ENCODE results near the gene ENHO. TPM values are rescaled to one million over a fixed set of nuclear protein-coding genes. Genes with fewer than 3 reads are reported as not detected.
A peak's percentile ranks its signal among the peaks of the same experiment; 100 is the strongest.

ENHO gene
- total RNA-seq, 2 experiments from 2014 or later: not detected

DNA sequence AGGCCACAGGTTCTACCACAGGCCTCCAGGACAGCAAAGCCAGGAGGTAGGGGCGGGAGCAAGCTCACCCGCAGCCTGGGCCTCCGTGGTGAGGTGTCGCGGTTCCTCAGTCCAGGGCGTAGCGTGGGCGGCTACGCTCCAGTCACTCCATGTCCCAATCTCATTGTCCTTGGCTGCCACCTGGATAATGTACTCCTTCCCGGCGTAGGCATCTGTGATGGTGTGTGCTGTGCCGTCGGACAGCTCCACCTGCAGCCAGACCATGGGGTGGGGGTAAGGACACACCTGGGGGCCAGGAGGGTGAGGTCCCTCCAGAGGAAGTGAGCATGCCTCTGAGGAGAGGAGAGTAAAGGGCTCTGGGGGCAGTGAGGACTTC, 29.8 kb upstream of the ENHO start:
- CTCF ChIA-PET: no interaction called here
- H3K27ac Mint-ChIP-seq: no peak overlapping the region
- peaks cover 5% of the 10 kb centered on the region for H3K27me3 Mint-ChIP-seq
- no peak overlapping the region for H3K4me3 Mint-ChIP-seq
- ATAC-seq (no peak), DNase-seq (no peak)
- no peaks in the 10 kb centered on the region for H3K4me1 Mint-ChIP-seq
- no peaks in the 10 kb centered on the region for H3K9me3 Mint-ChIP-seq (ENCODE audit: low read depth)
- no peaks in the 10 kb centered on the region for H3K36me3 Mint-ChIP-seq

DNA sequence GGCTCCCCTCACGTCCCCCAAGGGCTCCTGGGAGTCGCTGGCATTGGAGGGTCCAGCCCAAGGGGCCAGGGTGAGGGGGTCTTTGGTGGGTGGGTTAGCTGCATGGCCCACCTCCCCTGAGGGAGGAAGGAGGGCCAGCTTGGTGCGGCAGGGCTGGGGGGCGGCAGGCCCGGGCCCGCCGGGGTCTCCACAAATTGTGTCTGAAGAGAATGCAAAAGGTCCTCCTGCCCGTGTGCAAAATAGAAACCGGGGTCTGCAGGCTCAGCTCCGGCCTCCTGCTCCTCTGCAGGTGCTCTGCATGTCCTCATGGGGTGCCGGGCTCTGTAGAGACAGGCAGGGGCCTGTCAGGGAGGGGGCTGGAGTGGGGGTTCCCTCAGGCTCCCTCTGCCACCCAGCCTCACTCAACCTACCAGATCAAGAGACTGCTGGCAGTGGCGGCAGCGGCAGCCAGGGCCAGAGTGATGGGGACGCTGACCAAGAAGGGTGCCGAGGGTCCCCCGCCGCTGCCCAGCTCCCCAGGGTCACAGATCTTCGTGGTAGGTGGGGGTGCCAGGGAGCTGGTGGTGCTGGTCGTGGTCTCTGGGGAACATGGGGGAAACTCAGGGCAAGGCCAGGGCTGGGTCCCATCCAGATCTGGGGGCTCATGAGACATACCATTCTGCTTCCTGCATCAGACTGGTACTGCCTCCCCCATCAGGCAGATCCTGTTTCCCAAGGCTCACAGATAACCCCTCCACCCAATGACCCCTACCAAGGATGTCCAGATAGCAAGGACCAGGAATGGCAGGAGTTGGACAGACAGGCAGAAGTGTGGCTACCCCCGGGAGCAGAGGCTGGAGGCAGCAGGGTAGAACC, 29.2 kb upstream of the ENHO start:
- no peaks in the 10 kb centered on the region for H3K9me3 Mint-ChIP-seq (ENCODE audit: low read depth)
- H3K36me3 Mint-ChIP-seq: no peaks in the 10 kb centered on the region
- CTCF ChIA-PET: no interaction called here
- ATAC-seq (no peak), DNase-seq (no peak)
- no peak overlapping the region for H3K27ac Mint-ChIP-seq
- H3K4me3 Mint-ChIP-seq: no peak overlapping the region
- peaks cover 5% of the 10 kb centered on the region for H3K27me3 Mint-ChIP-seq
- no peaks in the 10 kb centered on the region for H3K4me1 Mint-ChIP-seq

DNA sequence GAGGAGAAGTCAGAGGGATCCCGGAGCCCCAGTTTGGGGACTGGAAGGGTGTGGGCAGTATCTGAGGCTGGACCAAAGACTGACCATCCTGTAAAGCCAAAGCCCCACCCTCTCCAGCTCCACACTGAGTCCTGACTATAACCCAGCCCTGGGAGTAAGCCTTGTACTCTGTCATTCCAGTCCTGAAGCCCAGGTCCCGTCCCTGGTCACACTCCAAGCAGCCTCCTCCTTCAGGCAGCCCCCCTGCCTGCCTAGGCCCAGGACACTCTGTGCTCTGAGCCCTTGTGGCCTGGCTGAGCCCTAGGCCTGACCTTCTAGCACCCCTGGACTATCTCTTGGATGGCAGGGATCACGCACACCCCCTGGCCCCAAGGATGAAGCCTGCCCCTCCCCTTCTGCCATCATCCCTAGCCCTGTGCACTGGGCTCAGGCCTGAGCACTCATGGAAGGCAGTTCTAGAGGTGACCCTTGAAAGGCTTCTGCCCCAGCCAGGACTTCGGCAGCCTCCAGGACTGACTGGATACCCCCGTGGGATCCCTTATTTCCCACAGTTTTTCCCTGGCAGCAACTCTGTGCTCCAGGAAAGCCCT, 28.0 kb upstream of the ENHO start:
- H3K4me1 Mint-ChIP-seq: no peaks in the 10 kb centered on the region
- peaks cover 5% of the 10 kb centered on the region for H3K27me3 Mint-ChIP-seq
- ATAC-seq: no peak

DNA sequence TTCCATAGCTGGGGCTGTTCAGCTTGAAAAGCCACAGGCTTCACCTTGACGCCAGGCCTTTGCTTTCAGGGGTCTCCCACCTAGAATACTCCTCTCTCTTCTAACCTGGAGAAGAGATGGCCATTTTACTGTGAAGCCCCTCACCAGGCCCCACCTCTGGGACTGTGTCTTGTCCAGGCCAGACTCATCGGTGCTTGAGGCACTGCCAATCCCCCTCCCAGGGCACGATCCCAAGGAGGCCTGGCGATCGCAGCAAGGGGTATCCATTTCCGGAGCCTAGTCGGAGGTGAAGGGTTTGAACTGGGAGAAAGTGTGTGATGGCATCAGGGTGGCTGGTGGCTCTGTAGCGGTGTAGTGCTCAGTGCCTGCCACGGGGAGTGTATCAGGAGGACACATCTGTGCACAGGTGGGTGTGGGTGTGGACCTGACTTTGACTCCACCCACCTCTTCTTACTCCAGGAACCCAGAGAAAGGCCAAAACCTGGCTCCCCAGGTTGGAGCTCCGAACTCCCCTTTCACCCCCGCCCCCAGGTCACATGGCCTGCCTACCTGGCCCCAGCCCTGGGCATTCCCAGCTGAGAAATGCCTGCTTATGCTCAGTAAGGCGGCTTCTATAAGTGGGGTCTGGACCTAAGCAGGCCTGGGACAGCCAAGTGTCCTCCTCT, 27.4 kb upstream of the ENHO start:
- H3K27ac Mint-ChIP-seq: no peak overlapping the region
- no peaks in the 10 kb centered on the region for H3K4me1 Mint-ChIP-seq
- H3K9me3 Mint-ChIP-seq (ENCODE audit: low read depth): no peaks in the 10 kb centered on the region
- DNase-seq: no peak
- ATAC-seq: no peak
- no peak overlapping the region for H3K4me3 Mint-ChIP-seq
- H3K27me3 Mint-ChIP-seq: peaks cover 11% of the 10 kb centered on the region
- CTCF ChIA-PET: interaction anchor here (0.6 to 1.2 kb wide), 2 partner anchors 41 to 1279 kb away, joined by 3 to 7 read pairs; partner anchors contain the start of genes FAM221B and TMEM8B
- H3K36me3 Mint-ChIP-seq: no peaks in the 10 kb centered on the region

More for the DNA sequence above, 28.0 kb upstream of the ENHO start:
- no peak for DNase-seq
- no peaks in the 10 kb centered on the region for H3K9me3 Mint-ChIP-seq (ENCODE audit: low read depth)
- no peak overlapping the region for H3K27ac Mint-ChIP-seq
- CTCF ChIA-PET: interaction anchor here (0.6 to 1.2 kb wide), 2 partner anchors 41 to 1278 kb away, joined by 3 to 7 read pairs; partner anchors contain the start of genes FAM221B and TMEM8B
- H3K36me3 Mint-ChIP-seq: no peaks in the 10 kb centered on the region
- no peak overlapping the region for H3K4me3 Mint-ChIP-seq

DNA sequence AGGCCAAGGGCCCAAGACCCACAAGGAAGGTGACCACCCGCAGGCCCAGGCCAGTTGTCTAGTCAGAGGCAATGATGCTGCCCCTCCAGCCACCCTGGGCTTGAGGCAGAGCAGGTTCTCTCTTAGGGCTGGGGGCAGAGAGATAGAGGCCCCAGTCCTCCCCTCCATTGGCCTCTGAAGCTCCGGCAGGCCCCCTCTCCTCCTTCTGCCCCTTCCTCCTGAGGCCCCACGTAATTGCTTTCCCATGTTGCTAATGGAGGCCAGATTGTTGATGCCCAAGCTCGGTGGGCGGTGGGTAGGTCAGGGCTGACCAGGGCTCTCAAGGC, 26.6 kb upstream of the ENHO start:
- CTCF ChIA-PET: interaction anchor here (1.2 kb wide), 1 partner anchor 42 kb away, joined by 7 read pairs; no protein-coding TSS in a partner anchor
- ATAC-seq (no peak), DNase-seq (no peak)
- H3K36me3 Mint-ChIP-seq: no peaks in the 10 kb centered on the region
- no peaks in the 10 kb centered on the region for H3K4me1 Mint-ChIP-seq
- H3K27ac Mint-ChIP-seq: no peak overlapping the region
- H3K9me3 Mint-ChIP-seq (ENCODE audit: low read depth): no peaks in the 10 kb centered on the region
- H3K4me3 Mint-ChIP-seq: no peak overlapping the region
- peaks cover 16% of the 10 kb centered on the region for H3K27me3 Mint-ChIP-seq

DNA sequence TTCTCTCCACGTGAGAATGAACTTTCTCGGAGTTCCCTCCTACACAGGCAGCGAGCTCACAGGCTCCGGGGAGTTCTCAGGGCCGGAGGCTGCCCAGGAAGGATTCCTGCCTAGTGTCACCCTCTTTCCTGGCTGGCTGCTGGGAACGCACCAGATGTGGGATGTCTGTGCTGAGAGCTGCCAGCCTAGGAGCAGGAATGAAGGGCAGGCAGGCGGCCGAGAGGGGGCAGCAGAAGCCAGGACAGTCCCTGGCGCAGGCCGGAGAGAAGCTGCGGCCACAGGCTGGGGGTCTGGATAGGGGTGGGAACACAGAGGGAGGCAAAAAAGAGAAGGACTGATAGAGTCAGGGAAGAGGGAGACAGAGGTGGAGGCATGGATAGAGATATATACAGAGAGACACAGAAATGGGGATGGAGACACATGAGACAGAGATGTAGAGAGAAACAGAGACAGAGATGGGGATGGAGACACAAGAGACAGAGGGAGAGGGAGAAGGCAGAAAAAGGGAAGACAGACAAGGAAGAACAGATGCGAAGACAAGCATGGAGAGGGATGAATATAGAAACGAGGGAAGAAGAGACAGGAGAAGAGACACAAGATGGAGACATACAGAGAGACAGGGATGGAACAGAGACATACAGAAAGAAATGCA, 25.3 kb upstream of the ENHO start:
- ATAC-seq (peak; percentile 48), DNase-seq (no peak)
- Mint-ChIP-seq H3K9me3 (ENCODE audit: low read depth) (no peaks in the 10 kb centered on the region), H3K27ac (no peak overlapping the region), H3K36me3 (no peaks in the 10 kb centered on the region), H3K27me3 (peaks cover 18% of the 10 kb centered on the region), H3K4me1 (no peaks in the 10 kb centered on the region), H3K4me3 (no peak overlapping the region)
- CTCF ChIA-PET: interaction anchor here (0.6 to 2.1 kb wide), 16 partner anchors 9 to 985 kb away, joined by 3 to 13 read pairs (median 5); partner anchors contain the start of genes DCTN3 and RPP25L

DNA sequence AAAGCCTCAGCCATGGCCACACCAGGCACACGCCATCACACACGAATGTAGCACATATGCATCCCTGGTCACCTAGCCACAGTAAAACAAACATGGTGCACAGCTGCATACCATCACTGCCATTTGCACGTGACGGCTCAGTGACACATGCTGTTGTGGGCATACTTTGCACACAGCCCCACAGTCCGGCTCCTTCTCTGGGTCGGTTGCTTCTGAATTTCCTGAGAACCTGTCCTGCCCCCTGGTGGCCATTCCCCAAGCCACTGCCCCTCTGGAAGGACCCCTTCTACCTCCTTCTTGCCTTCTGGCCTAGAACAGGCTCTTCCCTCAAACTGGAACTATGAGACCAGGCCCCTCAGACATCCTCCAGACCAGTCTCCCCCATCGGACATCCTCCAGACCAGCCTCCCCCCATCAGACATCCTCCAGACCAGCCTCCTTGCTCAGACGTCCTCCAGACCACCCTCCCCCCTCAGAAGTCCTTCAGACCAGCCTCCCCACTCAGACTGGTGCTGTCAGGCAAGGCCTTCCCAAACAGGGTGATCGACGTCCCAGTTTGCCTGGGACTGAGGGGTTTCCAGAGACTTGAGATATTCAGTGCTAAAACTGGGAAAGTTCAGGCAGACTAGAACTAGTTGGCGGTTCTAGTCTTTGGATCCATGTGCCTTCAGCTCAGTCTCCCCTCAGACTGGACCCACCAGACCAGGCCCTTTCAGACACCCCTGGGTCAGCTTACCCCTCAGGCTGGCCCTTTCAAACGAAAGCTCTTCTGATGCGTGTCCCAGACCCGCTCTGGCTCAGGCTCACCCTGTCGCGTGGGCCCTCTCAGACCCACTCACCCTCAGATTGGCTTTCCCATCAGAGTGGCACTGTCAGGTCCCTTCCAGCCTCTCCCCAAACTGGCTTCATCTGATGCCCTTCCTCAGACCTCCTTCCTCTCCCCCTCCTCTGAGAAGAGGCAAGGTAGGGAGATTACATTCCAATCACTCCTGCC, 24.3 kb upstream of the ENHO start:
- H3K27ac Mint-ChIP-seq: no peak overlapping the region
- H3K9me3 Mint-ChIP-seq (ENCODE audit: low read depth): no peaks in the 10 kb centered on the region
- H3K4me1 Mint-ChIP-seq: no peaks in the 10 kb centered on the region
- DNase-seq (peak; percentile 71), ATAC-seq (peak; percentile 65)
- no peak overlapping the region for H3K4me3 Mint-ChIP-seq
- CTCF ChIA-PET: interaction anchor here (0.6 to 2.1 kb wide), 17 partner anchors 8 to 200 kb away, joined by 3 to 13 read pairs (median 5); partner anchors contain the start of genes DCTN3 and RPP25L
- no peaks in the 10 kb centered on the region for H3K36me3 Mint-ChIP-seq
- H3K27me3 Mint-ChIP-seq: peaks cover 18% of the 10 kb centered on the region

DNA sequence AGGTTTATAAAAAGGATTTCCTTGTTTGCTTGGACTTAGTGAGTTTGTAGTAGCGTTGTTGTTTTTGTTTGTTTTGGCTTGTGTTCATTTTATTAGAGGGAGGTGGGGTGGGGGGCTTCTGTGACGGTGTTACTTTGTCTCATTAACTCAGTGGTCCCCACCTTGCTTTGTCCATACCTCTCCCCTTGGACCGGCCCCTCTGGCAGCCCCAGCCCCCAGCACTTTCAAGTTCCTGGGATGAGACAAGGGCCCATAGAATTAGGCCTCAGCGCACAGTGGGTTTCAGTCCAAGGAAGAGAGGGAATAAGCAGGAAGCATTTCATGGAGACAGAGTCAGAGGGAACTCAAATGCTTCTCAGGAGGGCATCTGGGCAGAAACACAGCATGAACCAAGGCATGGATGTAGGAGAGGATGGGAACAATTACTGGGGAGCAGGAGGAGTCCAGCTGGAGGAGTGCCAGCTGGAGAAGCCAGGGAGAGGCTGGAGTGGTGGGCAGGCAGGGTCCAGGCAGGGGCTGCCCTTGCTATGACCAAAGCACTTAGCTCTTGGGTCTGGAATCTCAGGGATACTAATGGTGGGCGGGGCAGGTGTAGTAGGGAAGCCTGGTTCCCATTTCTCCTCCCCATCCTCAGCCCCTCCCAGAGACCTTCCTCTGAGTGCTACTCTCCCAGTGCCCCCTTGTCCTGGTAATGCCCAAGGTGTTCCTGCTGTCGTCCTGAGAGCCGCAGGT, 23.5 kb upstream of the ENHO start:
- H3K4me3 Mint-ChIP-seq: no peak overlapping the region
- DNase-seq (no peak), ATAC-seq (no peak)
- H3K27ac Mint-ChIP-seq: no peak overlapping the region
- H3K36me3 Mint-ChIP-seq: no peaks in the 10 kb centered on the region
- H3K27me3 Mint-ChIP-seq: peaks cover 18% of the 10 kb centered on the region
- no peaks in the 10 kb centered on the region for H3K9me3 Mint-ChIP-seq (ENCODE audit: low read depth)
- CTCF ChIA-PET: interaction anchor here (0.6 to 1.3 kb wide), 3 partner anchors 101 to 199 kb away, joined by 3 to 5 read pairs (median 3); no protein-coding TSS in a partner anchor
- H3K4me1 Mint-ChIP-seq: no peaks in the 10 kb centered on the region

DNA sequence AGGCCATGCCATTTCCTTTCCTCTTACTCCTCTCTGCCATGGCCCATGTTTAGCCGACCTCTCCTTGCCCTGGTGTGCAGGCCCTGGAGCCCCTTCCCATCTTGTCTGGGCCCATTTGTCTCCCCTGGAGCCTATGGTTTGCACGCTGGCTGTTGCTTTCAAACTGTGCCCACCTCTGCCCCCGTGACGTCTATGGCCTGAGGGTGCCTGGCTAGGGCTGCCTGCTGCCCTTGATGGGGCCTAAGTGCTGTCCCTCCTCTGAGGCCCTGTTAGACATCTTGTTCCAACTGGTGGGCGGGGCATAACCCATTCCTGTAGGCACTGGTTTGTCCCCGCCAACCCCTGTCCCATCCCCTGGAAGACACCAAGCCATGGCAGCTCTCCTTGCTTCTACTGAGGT, 22.7 kb upstream of the ENHO start:
- H3K4me3 Mint-ChIP-seq: no peak overlapping the region
- DNase-seq (no peak), ATAC-seq (no peak)
- no peaks in the 10 kb centered on the region for H3K4me1 Mint-ChIP-seq
- CTCF ChIA-PET: interaction anchor here (1.3 kb wide), 1 partner anchor 142 kb away, joined by 5 read pairs; no protein-coding TSS in a partner anchor
- peaks cover 18% of the 10 kb centered on the region for H3K27me3 Mint-ChIP-seq
- no peaks in the 10 kb centered on the region for H3K9me3 Mint-ChIP-seq (ENCODE audit: low read depth)
- no peaks in the 10 kb centered on the region for H3K36me3 Mint-ChIP-seq
- no peak overlapping the region for H3K27ac Mint-ChIP-seq

DNA sequence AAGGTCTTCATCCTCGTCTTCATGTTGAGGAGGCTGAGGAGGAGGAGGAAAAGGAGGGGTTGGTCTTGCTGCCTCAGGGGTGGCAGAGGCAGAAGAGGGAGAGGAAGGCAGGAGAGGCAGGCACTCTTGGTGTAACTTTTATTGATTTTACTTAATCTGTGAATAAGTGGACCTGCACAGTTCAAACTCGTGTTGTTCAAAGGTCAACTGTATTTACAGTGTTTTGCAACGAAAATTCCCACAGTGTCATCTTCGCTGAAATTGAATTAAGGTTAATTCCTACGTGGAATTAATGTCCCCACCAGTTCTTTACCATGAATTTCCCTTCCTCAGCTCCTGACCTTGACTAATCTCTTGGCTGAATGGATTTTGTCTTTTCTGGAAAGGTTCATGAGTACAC, 21.2 kb upstream of the ENHO start:
- CTCF ChIA-PET: no interaction called here
- Mint-ChIP-seq H3K27ac (no peak overlapping the region), H3K27me3 (peaks cover 19% of the 10 kb centered on the region), H3K36me3 (no peaks in the 10 kb centered on the region), H3K4me1 (no peaks in the 10 kb centered on the region), H3K4me3 (no peak overlapping the region), H3K9me3 (ENCODE audit: low read depth) (no peaks in the 10 kb centered on the region)
- DNase-seq (no peak), ATAC-seq (no peak)

DNA sequence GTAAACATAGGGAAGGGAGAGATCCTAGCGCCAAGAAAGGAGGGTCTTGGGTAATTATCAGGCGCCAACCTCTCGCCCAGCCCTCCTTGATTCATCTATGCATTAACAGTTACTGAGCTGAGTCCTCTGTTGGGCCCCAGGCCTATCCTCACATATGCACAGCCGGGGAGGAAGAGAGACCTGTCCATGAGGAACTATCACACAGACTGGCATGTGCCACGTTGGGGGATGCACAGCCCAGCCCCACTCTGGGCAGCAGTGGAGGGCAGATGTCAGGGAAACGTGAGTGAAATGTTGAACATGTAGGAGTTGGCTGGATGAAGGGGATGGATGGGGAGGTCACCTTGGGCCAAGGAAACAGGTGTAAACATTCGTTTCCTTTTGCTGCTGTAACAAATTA, 18.8 kb upstream of the ENHO start:
- no peak overlapping the region for H3K27ac Mint-ChIP-seq
- CTCF ChIA-PET: no interaction called here
- ATAC-seq: no peak

DNA sequence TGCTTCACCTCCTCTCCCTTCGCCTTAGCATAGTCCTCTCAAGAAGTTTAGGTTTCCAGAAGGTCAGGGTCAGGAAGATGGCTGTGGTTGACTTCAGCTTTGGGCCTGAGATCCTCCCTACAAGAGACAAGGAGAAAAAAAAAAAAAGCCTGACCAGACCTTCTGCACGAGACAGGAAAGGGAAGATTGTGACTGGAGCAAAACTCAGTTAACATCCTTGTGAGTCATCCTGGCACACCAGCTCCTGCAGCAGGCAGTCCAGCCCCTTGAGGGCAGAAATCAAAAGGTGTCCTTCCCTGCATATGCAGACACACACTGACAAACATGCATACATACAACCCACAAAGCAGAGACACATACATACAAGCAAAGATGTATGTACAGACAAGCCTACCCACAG, 18.0 kb upstream of the ENHO start:
- Mint-ChIP-seq H3K27ac (no peak overlapping the region), H3K9me3 (ENCODE audit: low read depth) (no peaks in the 10 kb centered on the region), H3K36me3 (no peaks in the 10 kb centered on the region), H3K4me3 (no peak overlapping the region), H3K4me1 (no peaks in the 10 kb centered on the region), H3K27me3 (peaks cover 30% of the 10 kb centered on the region)
- CTCF ChIA-PET: no interaction called here
- no peak for ATAC-seq
- DNase-seq: no peak

More for the DNA sequence above, 18.8 kb upstream of the ENHO start:
- Mint-ChIP-seq H3K4me1 (no peaks in the 10 kb centered on the region), H3K27me3 (peaks cover 25% of the 10 kb centered on the region), H3K4me3 (no peak overlapping the region), H3K9me3 (ENCODE audit: low read depth) (no peaks in the 10 kb centered on the region), H3K36me3 (no peaks in the 10 kb centered on the region)
- DNase-seq: no peak
